ENCODE data around the gene MTFP1.
"Not testable (repeated sequence)": the region's sequence is repeated elsewhere in the genome, so short reads cannot be mapped to it uniquely, and the experiment has no call there.

The MTFP1 gene

DNA sequence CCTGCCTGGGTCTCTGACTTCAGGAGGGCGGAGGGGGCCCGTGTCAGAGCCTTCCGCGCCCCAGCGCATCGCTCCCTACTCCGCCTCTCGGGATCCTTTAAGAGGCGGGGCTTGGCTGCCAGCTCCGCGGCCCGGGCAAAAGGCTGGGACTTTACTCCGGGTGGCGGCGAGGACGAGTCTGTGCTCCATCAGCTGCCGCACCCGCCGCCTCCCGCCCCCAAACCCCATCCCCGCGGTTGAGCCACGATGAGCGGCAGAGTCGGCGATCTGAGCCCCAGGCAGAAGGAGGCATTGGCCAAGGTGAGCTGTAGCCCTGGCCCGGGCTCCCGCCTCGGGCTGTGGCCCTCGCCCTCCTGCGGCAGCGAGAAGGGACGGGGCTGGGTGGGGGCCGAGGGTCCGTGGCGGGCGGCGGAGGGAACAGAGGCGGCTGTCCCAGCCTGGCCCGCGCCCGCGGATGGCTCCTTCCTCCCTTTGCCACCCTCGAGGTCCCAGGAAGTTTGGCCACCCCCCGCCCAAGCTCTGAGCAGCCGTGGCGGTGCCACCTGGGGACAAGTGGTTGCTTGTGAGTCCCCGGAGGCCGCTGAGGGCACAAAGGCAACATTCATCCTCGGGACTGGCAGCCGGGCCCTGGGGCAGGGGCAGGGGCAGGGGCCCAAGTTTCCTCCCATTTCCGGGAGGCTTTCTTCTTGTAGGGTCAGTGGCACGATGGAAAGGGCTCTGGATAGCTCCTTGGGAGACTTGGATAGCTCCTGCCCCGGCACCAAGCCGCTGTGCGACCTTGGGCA lies 28.5 kb upstream of the MTFP1 start, which contains the start of gene SEC14L2:
TSS of gene SEC14L2 (plus strand) at position 148 of the 785 bp plus-strand sequence. CDS start at position 247, 99 bp downstream.
- peak; percentile 59 to 61 for DNase-seq (ENCODE audit: low read depth in 2 of 2)
- peak within 1 kb of the TSS; percentile 83 to 90 for H3K4me3 ChIP-seq (replicated peaks in 1 of 2; ENCODE audit: low read depth in 2 of 2, low read length in 2 of 2)
- TF ChIP-seq, protein P1, sequence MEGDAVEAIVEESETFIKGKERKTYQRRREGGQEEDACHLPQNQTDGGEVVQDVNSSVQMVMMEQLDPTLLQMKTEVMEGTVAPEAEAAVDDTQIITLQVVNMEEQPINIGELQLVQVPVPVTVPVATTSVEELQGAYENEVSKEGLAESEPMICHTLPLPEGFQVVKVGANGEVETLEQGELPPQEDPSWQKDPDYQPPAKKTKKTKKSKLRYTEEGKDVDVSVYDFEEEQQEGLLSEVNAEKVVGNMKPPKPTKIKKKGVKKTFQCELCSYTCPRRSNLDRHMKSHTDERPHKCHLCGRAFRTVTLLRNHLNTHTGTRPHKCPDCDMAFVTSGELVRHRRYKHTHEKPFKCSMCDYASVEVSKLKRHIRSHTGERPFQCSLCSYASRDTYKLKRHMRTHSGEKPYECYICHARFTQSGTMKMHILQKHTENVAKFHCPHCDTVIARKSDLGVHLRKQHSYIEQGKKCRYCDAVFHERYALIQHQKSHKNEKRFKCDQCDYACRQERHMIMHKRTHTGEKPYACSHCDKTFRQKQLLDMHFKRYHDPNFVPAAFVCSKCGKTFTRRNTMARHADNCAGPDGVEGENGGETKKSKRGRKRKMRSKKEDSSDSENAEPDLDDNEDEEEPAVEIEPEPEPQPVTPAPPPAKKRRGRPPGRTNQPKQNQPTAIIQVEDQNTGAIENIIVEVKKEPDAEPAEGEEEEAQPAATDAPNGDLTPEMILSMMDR (IDR thresholded peaks at IDR 0.05; ENCODE audit: low read depth, low read length): no peak

DNA sequence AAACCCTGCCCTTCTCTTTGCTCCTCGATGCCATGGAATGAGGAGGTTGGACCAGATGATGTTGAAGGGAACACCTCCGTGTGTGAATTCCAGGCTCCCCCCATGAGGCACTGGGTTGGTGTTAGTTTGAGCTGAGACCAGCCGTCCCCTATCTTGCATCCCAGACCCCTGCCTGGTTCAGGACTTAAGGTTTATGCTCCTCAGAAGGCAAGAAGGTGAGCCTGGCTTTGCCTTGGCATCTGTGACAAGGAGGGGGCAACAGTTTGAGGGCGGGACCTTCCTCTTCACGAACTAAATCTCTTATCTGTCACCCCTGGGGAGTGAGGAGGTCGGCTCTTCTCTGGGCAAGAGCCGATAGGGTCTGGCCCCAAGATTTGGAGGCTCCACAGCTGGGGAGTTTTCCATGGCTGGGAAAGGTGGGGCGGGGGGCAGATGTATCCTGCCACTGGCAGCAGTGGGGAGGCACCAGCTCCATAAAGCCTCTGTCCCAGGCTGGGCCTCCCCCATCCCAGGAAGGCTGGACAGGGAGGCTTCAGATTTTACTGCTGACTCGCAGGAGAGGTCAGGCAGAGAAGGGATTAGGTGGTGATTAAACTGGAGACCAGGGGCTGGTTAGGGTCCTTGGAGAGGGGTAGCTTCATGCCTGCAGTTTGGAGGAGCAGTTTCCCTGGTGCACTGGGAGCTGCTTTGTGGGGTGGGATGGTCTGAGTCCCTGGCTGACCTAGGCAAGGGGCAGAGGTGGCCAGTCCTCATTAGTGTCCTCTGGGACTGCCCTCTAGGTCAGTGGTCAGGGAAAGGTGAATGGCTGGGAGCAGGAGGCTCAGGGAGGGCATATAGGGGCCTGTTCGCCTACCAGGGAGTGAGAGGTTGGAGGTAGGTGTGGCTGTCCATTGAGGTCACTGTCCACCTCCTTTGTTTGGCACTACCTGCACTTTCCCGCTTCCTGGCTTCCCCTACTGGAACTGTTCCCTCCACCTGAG lies 27.6 kb upstream of the MTFP1 start:
- peak overlapping the region; percentile 83 to 90 for H3K4me3 ChIP-seq (replicated peaks in 1 of 2; ENCODE audit: low read depth in 2 of 2, low read length in 2 of 2)
- TF ChIP-seq, protein P1 (IDR thresholded peaks at IDR 0.05; ENCODE audit: low read depth, low read length): no peak
- DNase-seq (ENCODE audit: low read depth in 2 of 2): peak in 1 of 2 donors; percentile 25

DNA sequence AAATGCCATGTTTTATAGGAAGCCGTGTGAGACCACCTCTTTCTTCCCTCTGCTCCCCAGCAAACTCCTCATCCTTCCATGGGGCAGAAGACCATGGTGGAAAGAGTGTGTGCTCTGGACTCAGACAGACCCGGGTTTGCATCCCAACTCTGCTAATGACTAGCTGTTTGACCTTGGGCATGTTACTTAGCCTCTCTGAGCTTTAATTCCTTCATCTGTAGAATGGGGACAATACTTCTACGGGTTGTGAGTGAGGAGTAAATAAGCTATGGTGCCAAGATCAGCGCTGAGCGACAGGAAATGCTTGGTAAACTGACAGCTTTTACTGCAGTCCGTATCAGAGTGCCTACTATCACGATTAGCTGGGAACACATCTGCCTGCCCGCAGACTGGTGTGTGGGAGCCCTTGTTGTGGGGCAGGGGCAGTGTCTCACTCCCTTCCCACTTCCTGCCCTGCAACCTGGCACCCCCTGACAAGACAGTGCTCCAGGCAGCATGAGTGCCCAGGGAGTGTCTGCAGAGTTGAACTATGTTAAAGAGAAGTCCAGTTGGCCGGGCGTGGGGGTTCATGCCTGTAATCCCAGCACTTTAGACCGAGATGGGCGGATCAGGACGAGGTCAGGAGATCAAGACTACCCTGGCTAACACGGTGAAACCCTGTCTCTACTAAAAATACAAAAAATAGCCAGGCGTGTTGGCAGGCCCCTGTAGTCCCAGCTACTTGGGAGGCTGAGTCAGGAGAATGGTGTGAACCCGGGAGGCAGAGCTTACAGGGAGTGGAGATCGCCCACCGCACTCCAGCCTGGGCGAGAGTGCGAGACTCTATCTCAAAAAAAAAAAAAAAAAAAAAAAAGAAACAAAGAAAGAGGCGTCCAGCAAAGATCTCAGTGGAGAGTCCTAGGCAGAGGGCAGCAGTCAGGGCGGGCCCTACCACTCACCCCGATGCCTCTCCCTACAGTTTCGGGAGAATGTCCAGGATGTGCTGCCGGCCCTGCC lies 26.6 kb upstream of the MTFP1 start:
- TF ChIP-seq, protein P1 (IDR thresholded peaks at IDR 0.05; ENCODE audit: low read depth, low read length): no peak
- peak overlapping the region; percentile 83 to 90 for H3K4me3 ChIP-seq (replicated peaks in 1 of 2; ENCODE audit: low read depth in 2 of 2, low read length in 2 of 2)
- DNase-seq (ENCODE audit: low read depth in 2 of 2): peak in 1 of 2 donors; percentile 22

DNA sequence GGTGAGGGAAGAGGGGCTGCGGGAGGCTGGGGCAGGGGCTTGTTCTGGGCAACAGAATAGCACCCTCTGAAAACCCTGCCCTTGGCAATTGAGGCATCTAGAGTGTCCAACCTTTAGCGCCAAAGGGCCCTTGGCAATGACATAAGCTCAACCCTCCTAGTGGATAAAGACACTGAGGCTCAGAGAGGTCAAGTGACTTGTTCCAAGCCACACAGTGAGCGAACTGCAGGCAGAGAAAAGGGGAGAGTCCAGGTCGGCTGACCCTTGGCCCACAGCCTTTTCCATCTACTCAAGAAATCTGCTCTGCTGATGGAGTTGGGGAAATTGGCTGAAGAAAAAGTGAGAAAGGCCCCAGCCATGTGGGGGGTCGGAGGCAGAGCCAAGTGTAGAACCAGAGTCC lies 25.9 kb upstream of the MTFP1 start:
- peak overlapping the region in 1 of 2 donors; percentile 7 for H3K4me3 ChIP-seq (replicated peaks in 1 of 2; ENCODE audit: low read depth in 2 of 2, low read length in 2 of 2)
- TF ChIP-seq, protein P1 (IDR thresholded peaks at IDR 0.05; ENCODE audit: low read depth, low read length): no peak

DNA sequence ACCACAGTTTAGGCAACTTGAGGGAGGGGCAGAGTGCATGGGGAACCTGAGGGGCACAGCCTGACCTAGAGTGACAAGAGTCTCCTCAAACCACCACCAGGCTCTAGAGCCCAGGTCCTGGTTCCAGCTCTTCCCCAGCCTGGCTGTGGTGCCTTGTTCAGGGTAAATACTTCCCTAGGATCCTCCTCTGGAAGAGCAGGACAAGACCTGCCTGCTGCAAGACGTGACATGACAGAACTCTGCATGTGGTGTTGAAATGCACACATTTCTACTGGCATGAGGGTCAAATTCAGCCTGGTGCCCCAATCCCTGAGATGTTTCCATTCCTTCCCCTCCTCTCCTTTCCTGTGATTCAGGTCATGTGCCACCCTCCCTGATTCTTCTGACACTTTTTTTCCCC lies 25.4 kb upstream of the MTFP1 start:
- no peak overlapping the region for H3K4me3 ChIP-seq (replicated peaks in 1 of 2; ENCODE audit: low read depth in 2 of 2, low read length in 2 of 2)
- TF ChIP-seq, protein P1 (IDR thresholded peaks at IDR 0.05; ENCODE audit: low read depth, low read length): no peak
- no peak for DNase-seq (ENCODE audit: low read depth in 2 of 2)

More for the DNA sequence above, 25.9 kb upstream of the MTFP1 start:
- DNase-seq (ENCODE audit: low read depth in 2 of 2): no peak

DNA sequence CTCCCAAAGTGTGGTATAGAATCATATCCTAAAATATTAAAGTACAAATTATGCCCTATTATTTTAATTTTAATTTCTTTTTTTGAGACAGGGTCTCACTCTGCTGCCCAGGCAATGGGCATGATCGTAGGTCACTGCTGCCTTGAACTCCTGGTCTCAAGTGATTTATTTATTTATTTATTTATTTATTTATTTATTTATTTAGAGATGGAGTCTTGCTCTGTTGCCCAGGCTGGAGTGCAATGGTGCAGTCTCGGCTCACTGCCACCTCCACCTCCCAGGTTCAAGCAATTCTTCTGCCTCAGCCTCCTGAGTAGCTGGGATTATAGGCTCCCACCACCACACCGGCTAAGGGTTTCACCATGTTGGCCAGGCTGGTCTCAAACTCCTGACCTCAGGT lies 24.5 kb upstream of the MTFP1 start:
- H3K4me3 ChIP-seq (replicated peaks in 1 of 2; ENCODE audit: low read depth in 2 of 2, low read length in 2 of 2); DNase-seq (ENCODE audit: low read depth in 2 of 2): not testable (repeated sequence)

Data from cardiac fibroblast (primary cell).